Adrenal gland (tissue), 12 donors: ENCODE measurements around the gene RNF181. TPM values are rescaled to one million over a fixed set of nuclear protein-coding genes. Genes with fewer than 3 reads are reported as not detected.
"Not testable (repeated sequence)": the region's sequence is repeated elsewhere in the genome, so short reads cannot be mapped to it uniquely, and the experiment has no call there.

Experiments
- DNase-seq, 7 donors: peaks; one replicate each; pipeline ENCODE4 v3.0.0-alpha.2; 2019 to 2020
- H3K27ac ChIP-seq, 5 donors: fragments of 200-600 bp; sonication (generic) in 4 of 5; 1 replicate in 3 of 5; 2 replicates in 2 of 5; pipeline versions ENCODE4 v1.5.1 to v1.8.0; 2016 to 2020; ENCODE audit warnings: mild to moderate bottlenecking in 1 of 5
- H3K27me3 ChIP-seq: fragments of 200-600 bp; 2 replicates; pipeline ENCODE4 v1.8.0; 2021
- H3K36me3 ChIP-seq, 2 donors: fragments of 200-600 bp; replicated peaks in 1 of 2; 1 replicate in 1 of 2; 2 replicates in 1 of 2; pipeline versions ENCODE4 v1.5.1 to v1.8.0; 2018 to 2022
- H3K4me1 ChIP-seq, 2 donors: fragments of 200-600 bp; replicated peaks in 1 of 2; 1 replicate in 1 of 2; 2 replicates in 1 of 2; pipeline versions ENCODE4 v1.5.1 to v1.8.0; 2018 to 2021
- H3K4me3 ChIP-seq, 4 donors: fragments of 200-600 bp; sonication (generic) in 3 of 4; one replicate each; pipeline ENCODE4 v1.5.1; 2016 to 2018
- H3K9me3 ChIP-seq, 3 donors: fragments of 200-600 bp; sonication (generic) in 1 of 3; replicated peaks in 1 of 3; 1 replicate in 2 of 3; 2 replicates in 1 of 3; pipeline versions ENCODE4 v1.5.1 to v1.8.0; 2016 to 2021
- CTCF ChIP-seq, 6 experiments: fragments of 450-650 bp in 4 of 6; fragments of 200-600 bp in 2 of 6; sonication (generic) in 1 of 6; IDR thresholded peaks; 1 replicate in 5 of 6; 2 replicates in 1 of 6; pipeline versions ENCODE4 v1.5.1 to v1.8.0; 2016 to 2021; ENCODE audit warnings: antibody characterized with exemption in 6 of 6, mild to moderate bottlenecking in 2 of 6, moderate library complexity in 1 of 6
- POLR2A ChIP-seq, 2 donors: fragments of 450-650 bp; IDR thresholded peaks; one replicate each; pipeline ENCODE4 v1.6.1; 2017; ENCODE audit warnings: antibody characterized with exemption in 2 of 2, mild to moderate bottlenecking in 2 of 2, moderate library complexity in 1 of 2
- WGBS, 4 donors: extraction: QIAGEN DNeasy Blood & Tissue Kit in 2 of 4; methylation state at CpG; one replicate each; pipeline versions ENCODE4 v1.1.5 to v1.1.7; 2013 to 2017; 5-methylcytosine and 5-hydroxymethylcytosine counted together
- intact Hi-C, 2 donors: fragments of 100-400 bp; cut with DNase I; formaldehyde crosslinking; loops; one replicate each; pipeline versions ENCODE4 v1.14.1 to v1.15.0; 2022 to 2023
- polyA plus RNA-seq, 3 donors: library from polyadenylated mRNA; stranded (reverse); fragments of 200-250 nt in 2 of 3; fragments of 350-450 nt in 1 of 3; fragmentation: Illumina TruSeq in 1 of 3; extraction: RNeasy Lipid Tissue Mini Kit (QIAGEN cat#74804) in 1 of 3; gene quantifications; one replicate each; pipeline ENCODE4 v1.2.3, GENCODE V29; 2013 to 2014
- total RNA-seq, 9 donors: library from RNA; depleted of rRNA in 4 of 9; stranded (reverse); fragments of >200 nt in 4 of 9; fragments of 120-200 nt in 1 of 9; fragmentation: NEBNext Ultra II Directional in 1 of 9; extraction: Animal tissue kit (Norgen Biotek cat#: 25700) in 1 of 9; gene quantifications; one replicate each; pipeline versions ENCODE4 v1.1.0 to v1.2.4, GENCODE V29; 2013 to 2023
- donor health status: healthy with polysubstance abuse.
- donor health status: Bipolar disorder and iron deficiency.
- donor health status: DM: yes; HTN: yes; CAD: no.
- donor health status: DM: no; HTN: no; CAD: no.
- donor health status: DM: no; HTN: no; CAD: no.
- donor health status: DM: yes; HTN: yes; CAD: no.

The RNF181 gene
- total and polyA plus RNA-seq, 12 donors: 93.8 to 295 (median 180) TPM

- no peak overlapping the region for H3K4me3 ChIP-seq
- H3K27ac ChIP-seq: no peak overlapping the region
- DNase-seq: no peak
- WGBS, 4 donors: 81 to 89% (median 87%) methylated on average over 8 to 10 of the region's 10 CpGs
- intact Hi-C loops: no loop called here
- TF ChIP-seq POLR2A (IDR thresholded peaks at IDR 0.05): no peak
- TF ChIP-seq CTCF (IDR thresholded peaks at IDR 0.05): no peak
- H3K4me1 ChIP-seq: peaks cover 15 to 17% of the 10 kb centered on the region in 2 donors
- no peaks in the 10 kb centered on the region for H3K27me3 ChIP-seq
- no peaks in the 10 kb centered on the region for H3K9me3 ChIP-seq
- H3K36me3 ChIP-seq: peaks cover 0 to 7% of the 10 kb centered on the region in 2 donors
Observed at GRCh38 chr2:85613717-85614515, 18.4 kb downstream of the RNF181 start.

GRCh38 chr2:85614757-85615156 is 19.2 kb downstream of the RNF181 start:
- peaks cover 15 to 17% of the 10 kb centered on the region in 2 donors for H3K4me1 ChIP-seq
- intact Hi-C loops, DNase-seq, H3K4me3 ChIP-seq, H3K36me3 ChIP-seq, H3K27ac ChIP-seq, H3K27me3 ChIP-seq, H3K9me3 ChIP-seq: not testable (repeated sequence)
- WGBS, 4 donors: 93 to 97% (median 95%) methylated on average over 7 of the region's 7 CpGs

GRCh38 chr2:85615413-85615728 is 19.8 kb downstream of the RNF181 start:
- H3K27me3 ChIP-seq: no peaks in the 10 kb centered on the region
- no peak for DNase-seq
- intact Hi-C loops: no loop called here
- 85 to 89% (median 86%) methylated on average over 14 to 17 of the region's 17 CpGs for WGBS, 4 donors
- peak overlapping the region in 3 of 5 donors; percentile 43 to 94 (median 75) for H3K27ac ChIP-seq
- H3K36me3 ChIP-seq: no peaks in the 10 kb centered on the region
- H3K4me1 ChIP-seq: peaks cover 15 to 17% of the 10 kb centered on the region in 2 donors
- H3K9me3 ChIP-seq: no peaks in the 10 kb centered on the region
- peak overlapping the region in 1 of 4 donors; percentile 90 for H3K4me3 ChIP-seq
- no peak for TF ChIP-seq CTCF (IDR thresholded peaks at IDR 0.05)
- TF ChIP-seq POLR2A (IDR thresholded peaks at IDR 0.05): no peak

GRCh38 chr2:85617723-85618122 is 22.2 kb downstream of the RNF181 start:
- H3K36me3 ChIP-seq: peaks cover 0 to 19% of the 10 kb centered on the region in 2 donors
- intact Hi-C loops, H3K27ac ChIP-seq, DNase-seq, H3K27me3 ChIP-seq, H3K9me3 ChIP-seq, H3K4me3 ChIP-seq: not testable (repeated sequence)
- peaks cover 9 to 15% of the 10 kb centered on the region in 2 donors for H3K4me1 ChIP-seq
- WGBS, 4 donors: 70 to 91% (median 89%) methylated on average over 5 of the region's 5 CpGs

- H3K36me3 ChIP-seq: peaks cover 0 to 38% of the 10 kb centered on the region in 2 donors
- WGBS, 4 donors: 94 to 96% (median 95%) methylated on average over 6 of the region's 6 CpGs
Observed at GRCh38 chr2:85619617-85620016, 24.1 kb downstream of the RNF181 start.

More at GRCh38 chr2:85619617-85620016, 24.1 kb downstream of the RNF181 start:
- TF ChIP-seq POLR2A (IDR thresholded peaks at IDR 0.05) (no peak), CTCF (IDR thresholded peaks at IDR 0.05) (no peak)
- no peak overlapping the region for H3K4me3 ChIP-seq
- no peaks in the 10 kb centered on the region for H3K27me3 ChIP-seq
- peaks cover 9 to 15% of the 10 kb centered on the region in 2 donors for H3K4me1 ChIP-seq
- no peaks in the 10 kb centered on the region for H3K9me3 ChIP-seq
- no peak for DNase-seq
- H3K27ac ChIP-seq: no peak overlapping the region
- intact Hi-C loops: no loop called here
